ENCODE results near the gene CMTM6.
"Not testable (repeated sequence)": the region's sequence is repeated elsewhere in the genome, so short reads cannot be mapped to it uniquely, and the experiment has no call there.

CMTM6 gene

DNA sequence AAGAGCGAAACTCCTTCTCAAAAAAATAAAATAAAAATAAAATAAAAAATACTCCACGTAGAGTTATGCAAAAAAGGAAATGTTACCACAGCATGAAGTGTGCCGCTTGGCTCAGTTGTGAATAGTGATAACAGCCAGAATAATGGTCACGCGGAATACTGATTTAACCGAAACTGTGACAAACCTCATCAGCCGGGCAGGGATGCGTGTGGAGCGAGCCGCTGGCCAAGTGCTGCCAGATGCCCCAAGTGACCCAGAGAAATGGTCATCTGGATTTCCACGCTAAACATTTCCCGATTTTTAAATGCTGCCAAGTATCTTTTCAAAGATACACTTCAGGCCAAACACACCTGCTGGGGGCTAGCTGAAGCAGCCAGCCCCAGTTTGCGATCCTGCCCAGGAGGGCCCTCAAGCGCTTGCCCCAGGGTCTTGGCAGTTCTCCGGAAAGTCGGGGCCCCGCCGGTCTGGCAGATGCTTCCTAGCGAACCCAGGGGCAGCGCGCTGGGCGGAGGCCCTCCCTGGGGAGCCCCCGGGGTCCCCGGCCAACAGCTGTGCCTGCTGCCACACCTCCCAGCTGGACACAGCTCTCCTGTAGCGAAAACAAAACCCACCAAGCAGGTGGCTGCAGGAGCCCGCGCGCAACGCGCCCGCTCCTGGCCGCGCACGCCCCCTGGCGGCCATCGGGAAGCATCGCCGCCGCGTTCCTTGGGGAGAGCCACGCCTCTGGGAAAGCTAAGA lies 35.1 kb downstream of the CMTM6 start:
- DNase-seq (ENCODE audit: insufficient read length, low spot score) (peak; percentile 89), FAIRE-seq (no peak)
- TF ChIP-seq, protein P1, sequence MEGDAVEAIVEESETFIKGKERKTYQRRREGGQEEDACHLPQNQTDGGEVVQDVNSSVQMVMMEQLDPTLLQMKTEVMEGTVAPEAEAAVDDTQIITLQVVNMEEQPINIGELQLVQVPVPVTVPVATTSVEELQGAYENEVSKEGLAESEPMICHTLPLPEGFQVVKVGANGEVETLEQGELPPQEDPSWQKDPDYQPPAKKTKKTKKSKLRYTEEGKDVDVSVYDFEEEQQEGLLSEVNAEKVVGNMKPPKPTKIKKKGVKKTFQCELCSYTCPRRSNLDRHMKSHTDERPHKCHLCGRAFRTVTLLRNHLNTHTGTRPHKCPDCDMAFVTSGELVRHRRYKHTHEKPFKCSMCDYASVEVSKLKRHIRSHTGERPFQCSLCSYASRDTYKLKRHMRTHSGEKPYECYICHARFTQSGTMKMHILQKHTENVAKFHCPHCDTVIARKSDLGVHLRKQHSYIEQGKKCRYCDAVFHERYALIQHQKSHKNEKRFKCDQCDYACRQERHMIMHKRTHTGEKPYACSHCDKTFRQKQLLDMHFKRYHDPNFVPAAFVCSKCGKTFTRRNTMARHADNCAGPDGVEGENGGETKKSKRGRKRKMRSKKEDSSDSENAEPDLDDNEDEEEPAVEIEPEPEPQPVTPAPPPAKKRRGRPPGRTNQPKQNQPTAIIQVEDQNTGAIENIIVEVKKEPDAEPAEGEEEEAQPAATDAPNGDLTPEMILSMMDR (IDR thresholded peaks at IDR 0.05; ENCODE audit: insufficient read depth, missing control alignments): peak; percentile 87

DNA sequence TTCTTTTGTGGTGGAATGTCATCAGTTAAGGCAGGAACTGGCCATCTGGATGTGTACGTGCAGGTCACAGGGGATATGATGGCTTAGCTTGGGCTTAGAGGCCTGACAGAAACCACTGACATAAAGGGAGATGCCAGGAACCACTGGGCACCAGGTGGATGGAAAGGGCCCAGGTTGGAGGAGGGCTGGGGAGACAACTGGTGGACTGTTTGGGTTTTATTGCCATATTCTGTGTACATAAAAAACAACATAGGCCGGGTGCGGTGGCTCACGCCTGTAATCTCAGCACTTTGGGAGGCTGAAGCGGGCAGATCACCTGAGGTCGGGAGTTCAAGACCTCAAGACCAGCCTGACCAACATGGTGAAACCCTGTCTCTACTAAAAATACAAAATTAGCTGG lies 35.8 kb downstream of the CMTM6 start:
- not testable (repeated sequence) for DNase-seq (ENCODE audit: insufficient read length, low spot score); FAIRE-seq

DNA sequence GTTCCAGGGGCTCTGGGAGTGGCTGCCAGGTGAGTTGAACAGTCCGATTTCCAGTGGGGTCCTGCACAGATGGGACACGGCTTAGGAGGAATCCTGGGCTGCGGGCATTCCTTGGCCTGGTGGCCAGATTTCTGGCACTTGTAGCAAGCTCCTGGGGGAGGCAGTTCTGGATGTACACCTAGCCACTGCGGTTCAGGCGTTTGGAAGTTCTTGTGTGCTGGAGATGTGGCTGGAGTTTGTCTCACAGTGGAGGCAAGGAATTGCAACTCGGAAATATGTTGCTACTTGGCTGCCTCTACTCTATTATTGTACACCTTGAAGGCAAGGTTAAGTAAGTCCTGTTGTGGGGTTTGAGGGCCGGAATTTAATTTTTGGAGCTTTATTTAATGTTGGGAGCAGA lies 37.9 kb downstream of the CMTM6 start:
- not testable (repeated sequence) for DNase-seq (ENCODE audit: insufficient read length, low spot score); FAIRE-seq

DNA sequence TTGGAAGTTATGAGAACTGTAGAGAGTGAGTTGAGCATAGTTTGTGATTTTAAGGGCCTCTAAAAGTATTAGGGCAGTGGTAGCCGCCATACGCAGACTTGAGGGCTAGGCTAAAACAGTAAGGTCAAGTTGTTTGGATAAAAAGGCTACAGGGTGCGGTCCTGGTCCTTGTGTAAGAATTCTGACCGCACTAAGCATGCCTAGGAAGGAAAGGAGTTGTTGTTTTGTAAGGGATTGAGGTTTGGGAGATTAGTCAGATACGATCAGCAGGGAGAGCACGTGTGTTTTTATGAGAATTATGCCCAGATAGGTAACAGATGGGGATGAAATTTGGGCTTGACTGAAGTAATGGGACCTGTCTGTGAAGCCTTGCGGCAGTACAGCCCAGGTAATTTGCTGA lies 39.2 kb downstream of the CMTM6 start:
- not testable (repeated sequence) for FAIRE-seq; DNase-seq (ENCODE audit: insufficient read length, low spot score)

DNA sequence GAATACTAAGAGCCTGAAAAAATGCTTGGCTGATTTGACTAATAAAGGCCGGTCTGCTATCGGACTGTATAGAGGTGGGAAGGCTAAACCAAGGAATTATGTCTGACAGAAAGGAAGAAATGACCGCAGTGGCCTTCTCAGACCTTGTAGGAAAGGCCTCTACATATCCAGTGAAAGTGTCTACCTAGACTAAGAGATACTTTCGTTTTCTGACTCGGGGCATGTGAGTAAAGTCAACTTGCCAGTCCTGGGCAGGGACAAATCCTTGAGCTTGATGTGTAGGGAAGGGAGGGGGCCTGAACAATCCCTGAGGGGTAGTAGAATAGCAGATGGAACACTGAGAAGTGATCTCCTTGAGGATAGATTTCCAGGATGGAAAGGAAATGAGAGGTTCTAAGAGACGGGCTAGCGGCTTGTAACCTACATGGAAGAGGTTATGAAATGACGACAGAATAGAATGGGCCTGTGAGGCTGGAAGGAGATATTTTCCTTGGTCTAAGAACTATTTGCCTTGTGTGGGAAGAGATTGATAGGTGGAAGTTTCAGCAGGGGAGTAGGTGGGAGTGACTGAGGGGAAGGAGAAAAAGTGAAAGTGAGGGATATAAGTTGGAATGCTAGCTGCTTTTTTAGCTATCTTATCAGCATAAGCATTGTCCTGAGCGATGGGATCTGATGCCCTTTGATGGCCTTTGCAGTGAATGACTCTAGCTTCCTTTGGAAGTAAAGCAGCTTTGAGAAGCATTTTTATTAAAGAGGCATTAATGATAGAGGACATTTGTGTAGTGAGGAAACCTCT lies 40.3 kb downstream of the CMTM6 start:
- not testable (repeated sequence) for FAIRE-seq; DNase-seq (ENCODE audit: insufficient read length, low spot score)

DNA sequence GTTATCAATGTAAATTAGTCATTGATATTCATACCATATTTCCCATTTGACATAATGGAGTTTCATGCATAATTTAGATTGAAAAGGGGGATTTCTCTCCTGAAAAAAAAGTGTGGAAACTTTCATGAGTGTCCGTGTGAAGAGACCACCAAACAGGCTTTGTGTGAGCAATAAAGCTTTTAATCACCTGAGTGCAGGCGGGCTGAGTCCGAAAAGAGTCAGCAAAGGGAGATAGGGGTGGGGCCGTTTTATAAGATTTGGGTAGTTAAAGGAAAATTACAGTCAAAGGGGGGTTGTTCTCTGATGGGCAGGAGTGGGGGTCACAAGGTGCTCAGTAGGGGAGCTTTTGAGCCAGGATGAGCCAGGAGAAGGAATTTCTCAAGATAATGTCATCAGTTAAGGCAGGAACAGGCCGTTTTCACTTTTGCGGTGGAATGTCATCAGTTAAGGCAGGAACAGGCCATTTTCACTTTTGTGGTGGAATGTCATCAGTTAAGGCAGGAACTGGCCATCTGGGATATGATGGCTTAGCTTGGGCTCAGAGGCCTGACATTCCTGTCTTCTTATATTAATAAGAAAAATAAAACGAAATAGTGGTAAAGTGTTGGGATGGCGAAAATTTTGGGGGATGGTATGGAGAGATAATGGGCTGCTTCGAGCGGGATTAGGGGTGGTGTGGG lies 41.7 kb downstream of the CMTM6 start:
- not testable (repeated sequence) for FAIRE-seq; DNase-seq (ENCODE audit: insufficient read length, low spot score)

DNA sequence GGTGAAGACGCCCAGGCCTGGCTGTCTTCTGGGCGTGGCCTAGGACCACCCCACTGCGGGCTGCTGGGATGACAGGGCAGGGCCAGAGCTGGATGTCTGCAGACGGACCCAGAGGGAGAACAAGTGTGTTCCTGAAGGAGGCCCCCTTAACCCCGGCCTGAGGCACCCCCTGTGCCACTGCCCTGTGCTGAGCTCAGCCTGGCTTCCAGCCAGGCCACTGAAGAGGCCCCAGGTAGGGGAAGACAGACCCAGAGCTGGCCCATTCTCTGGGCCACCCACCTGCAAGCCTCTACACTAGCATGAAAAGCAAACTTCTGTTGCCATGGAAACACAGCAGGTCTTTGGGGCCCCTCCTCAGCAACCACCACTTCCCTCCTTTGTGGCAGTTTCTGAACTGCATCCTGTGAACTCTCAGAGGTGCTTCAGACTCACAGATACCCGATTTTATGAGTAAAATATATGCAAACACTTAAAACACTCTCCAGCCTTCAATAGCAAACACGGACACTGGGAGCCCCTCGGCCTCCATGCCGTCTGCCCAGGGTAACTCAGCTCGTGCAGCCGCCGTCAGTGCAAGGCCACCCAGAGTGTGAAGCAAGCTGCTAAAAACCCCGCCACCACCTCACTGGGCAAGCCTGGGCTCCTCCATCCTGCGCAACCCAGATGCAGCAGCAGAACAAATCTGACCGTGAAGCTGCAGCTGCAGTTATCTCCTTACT lies 42.5 kb downstream of the CMTM6 start:
- FAIRE-seq (no peak), DNase-seq (ENCODE audit: insufficient read length, low spot score) (no peak)
- TF ChIP-seq, protein P1 (IDR thresholded peaks at IDR 0.05; ENCODE audit: insufficient read depth, missing control alignments): no peak

DNA sequence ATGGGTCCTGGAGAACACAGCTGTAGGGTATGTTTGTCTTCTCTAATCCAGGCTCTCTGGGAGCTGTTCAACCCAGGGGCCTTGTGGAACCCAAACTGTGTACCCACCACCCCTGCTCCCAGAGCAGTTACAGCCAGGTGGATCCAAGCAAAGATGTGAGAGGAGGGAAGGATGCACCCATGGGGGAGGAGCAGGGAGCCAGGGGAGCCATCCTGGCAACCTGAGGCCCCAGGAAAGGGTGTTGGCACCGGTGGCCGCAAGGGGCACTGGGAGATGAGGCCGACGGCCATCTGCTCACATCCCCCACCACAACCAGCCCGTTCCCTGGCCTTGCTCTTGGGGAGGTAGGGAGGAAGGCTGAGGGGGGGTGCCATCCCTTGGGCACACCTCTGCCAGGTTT lies 43.2 kb downstream of the CMTM6 start:
- DNase-seq (ENCODE audit: insufficient read length, low spot score) (no peak), FAIRE-seq (no peak)

DNA sequence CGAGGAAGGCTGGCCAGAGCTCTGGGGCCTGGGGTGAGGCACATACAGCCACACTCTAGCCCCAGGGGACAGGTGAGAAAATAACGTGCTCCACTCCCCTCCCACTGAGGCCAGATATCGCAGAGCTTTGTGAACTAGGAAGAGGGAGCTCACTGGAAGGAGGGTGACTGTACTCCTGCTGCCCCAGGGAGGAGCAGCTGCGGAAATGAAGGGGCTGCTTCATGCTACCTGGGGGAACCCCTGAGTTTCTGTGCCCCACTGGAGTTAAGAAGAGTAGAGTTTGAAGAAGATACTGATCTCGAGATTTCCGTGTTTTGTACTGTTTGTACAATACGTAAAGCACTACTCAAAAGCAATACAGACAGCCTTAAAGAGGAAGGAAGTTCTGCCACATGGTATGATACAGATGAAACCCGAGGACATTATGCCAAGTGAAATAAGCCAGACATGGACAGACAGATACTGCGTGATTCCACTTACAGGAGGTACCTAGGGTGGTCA lies 44.6 kb downstream of the CMTM6 start:
- DNase-seq (ENCODE audit: insufficient read length, low spot score) (no peak), FAIRE-seq (no peak)
- TF ChIP-seq, protein P1 (IDR thresholded peaks at IDR 0.05; ENCODE audit: insufficient read depth, missing control alignments): no peak

More for the DNA sequence above, 43.2 kb downstream of the CMTM6 start:
- TF ChIP-seq, protein P1 (IDR thresholded peaks at IDR 0.05; ENCODE audit: insufficient read depth, missing control alignments): no peak
